T-cell (primary cell): Measurements from ENCODE around the gene CLASP1. TPM values are rescaled to one million over a fixed set of nuclear protein-coding genes. Genes with fewer than 3 reads are reported as not detected.

Experiments used
- ATAC-seq, 4 experiments: fragments of 200-7000 bp in 3 of 4; fragments of 150-1000 bp in 1 of 4; cut with Tn5 transposase; replicated peaks in 1 of 4; 1 replicate in 3 of 4; 2 replicates in 1 of 4; pipeline ENCODE4 v1.10.0; 2021; ENCODE audit warnings: moderate library complexity in 3 of 4, mild to moderate bottlenecking in 2 of 4, moderate number of reproducible peaks in 1 of 4
- CTCF ChIA-PET, 2 donors: fragments of 300-600 bp; sonication (Branson Sonifier 250); formaldehyde crosslinking; loops; one replicate each; lab custom pipeline; 2022; ENCODE audit warnings: antibody characterized with exemption in 2 of 2; lab: Charles Lee
- POLR2A ChIA-PET, 2 donors: fragments of 300-600 bp; sonication (Branson Sonifier 250); formaldehyde crosslinking; loops; one replicate each; lab custom pipeline; 2022; ENCODE audit warnings: antibody characterized with exemption in 2 of 2; lab: Charles Lee
- DNase-seq, 35 experiments: peaks; one replicate each; pipeline versions ENCODE4 v3.0.0 to v3.0.0-alpha.2; 2013 to 2023
- H3K27ac ChIP-seq: one replicate; pipeline ENCODE4 v1.5.1; 2013; ENCODE audit warnings: low read length
- H3K27me3 ChIP-seq, 2 experiments: replicated peaks in 1 of 2; 1 replicate in 1 of 2; 2 replicates in 1 of 2; pipeline versions ENCODE4 v1.6.1 to v1.7.0; 2013; ENCODE audit warnings: low read length in 1 of 2, mixed read lengths in 1 of 2; ENCODE audit not compliant: control insufficient read depth in 2 of 2, insufficient read depth in 2 of 2; ENCODE audit errors: extremely low read depth in 1 of 2
- H3K36me3 ChIP-seq, 2 donors: 1 replicate in 1 of 2; 2 replicates in 1 of 2; pipeline versions ENCODE4 v1.6.1 to v1.7.0; 2013; ENCODE audit warnings: low read length in 1 of 2; ENCODE audit not compliant: control insufficient read depth in 2 of 2, insufficient read depth in 1 of 2; ENCODE audit errors: extremely low read depth in 1 of 2
- H3K4me1 ChIP-seq, 2 experiments: 1 replicate in 1 of 2; 2 replicates in 1 of 2; pipeline versions ENCODE4 v1.6.1 to v1.7.0; 2013; ENCODE audit warnings: low read length in 2 of 2, mixed read lengths in 1 of 2; ENCODE audit not compliant: insufficient read depth in 2 of 2, control insufficient read depth in 1 of 2; ENCODE audit errors: extremely low read depth in 1 of 2
- H3K4me3 ChIP-seq, 2 donors: 1 replicate in 1 of 2; 2 replicates in 1 of 2; pipeline versions ENCODE4 v1.5.1 to v1.7.0; 2013; ENCODE audit warnings: mild to moderate bottlenecking in 2 of 2, low read length in 1 of 2, moderate library complexity in 1 of 2; ENCODE audit not compliant: control insufficient read depth in 1 of 2; ENCODE audit errors: extremely low read depth in 1 of 2
- H3K9me3 ChIP-seq: 2 replicates; pipeline ENCODE4 v1.7.0; 2013
- H3K27ac Mint-ChIP-seq, 2 donors: one replicate each; pipeline ENCODE4 v1.8.0; 2020 to 2021; ENCODE audit warnings: mild to moderate bottlenecking in 2 of 2, mixed read lengths in 2 of 2
- H3K27me3 Mint-ChIP-seq, 2 donors: one replicate each; pipeline ENCODE4 v1.8.0; 2021 to 2022; ENCODE audit warnings: mixed read lengths in 2 of 2
- H3K36me3 Mint-ChIP-seq: one replicate; pipeline ENCODE4 v1.8.0; 2021; ENCODE audit warnings: mixed read lengths
- H3K4me1 Mint-ChIP-seq, 3 donors: one replicate each; pipeline ENCODE4 v1.8.0; 2020 to 2022; ENCODE audit warnings: mixed read lengths in 3 of 3, mild to moderate bottlenecking in 1 of 3
- H3K4me3 Mint-ChIP-seq, 3 donors: one replicate each; pipeline ENCODE4 v1.8.0; 2020 to 2022; ENCODE audit warnings: mild to moderate bottlenecking in 3 of 3, mixed read lengths in 3 of 3, moderate library complexity in 3 of 3
- H3K9me3 Mint-ChIP-seq, 3 donors: one replicate each; pipeline ENCODE4 v1.8.0; 2020 to 2022; ENCODE audit warnings: mixed read lengths in 3 of 3
- WGBS: methylation state at CpG from one replicate; pipeline ENCODE4 v1.1.5; 2013; ENCODE audit warnings: missing lambda C conversion rate; ENCODE audit not compliant: insufficient coverage; 5-methylcytosine and 5-hydroxymethylcytosine counted together
- total RNA-seq, 35 experiments: library from RNA in 6 of 35; stranded (reverse) in 6 of 35; fragments of 120-200 nt in 1 of 35; gene quantifications; one replicate each; pipeline versions ENCODE4 v1.2.1 to v1.2.4 and lab custom pipeline; 2013 to 2026

Gene CLASP1
- total RNA-seq, 5 donors from 2014 or later (not counting 1 experiment from before 2014, with no cell fraction given) = 57.8 to 72.8 (median 65.1) TPM

- Mint-ChIP-seq H3K36me3 (peaks cover 4% of the 10 kb centered on the region), H3K4me3 (no peak overlapping the region), H3K9me3 (no peaks in the 10 kb centered on the region), H3K4me1 (peaks cover 38 to 56% (median 54%) of the 10 kb centered on the region in 3 donors), H3K27me3 (no peaks in the 10 kb centered on the region), H3K27ac (peak overlapping the region in 1 of 2 donors; percentile 68)
- Histone ChIP-seq H3K9me3 (no peaks in the 10 kb centered on the region), H3K4me3 (no peak overlapping the region), H3K36me3 (no peaks in the 10 kb centered on the region), H3K4me1 (peaks cover 4 to 15% of the 10 kb centered on the region in 2 experiments), H3K27me3 (no peaks in the 10 kb centered on the region), H3K27ac (no peak overlapping the region)
- 86% methylated on average over 3 of the region's 6 CpGs for WGBS
- CTCF ChIA-PET = interaction anchor here in 1 of 2 donors (0.5 kb wide), 1 partner anchor 308 kb away, joined by 7 read pairs; no protein-coding TSS in a partner anchor
- ATAC-seq = no peak
- POLR2A ChIA-PET = interaction anchor here in 1 of 2 donors (0.5 kb wide), 1 partner anchor 20 kb away, joined by 3 read pairs; no protein-coding TSS in a partner anchor
- DNase-seq = no peak
Observed at GRCh38 chr2:121595012-121595891, 54.0 kb downstream of the CLASP1 start.

GRCh38 chr2:121591199-121591598 lies 58.1 kb downstream of the CLASP1 start:
- peaks cover 27 to 37% (median 32%) of the 10 kb centered on the region in 3 donors for H3K4me1 Mint-ChIP-seq
- ATAC-seq (no peak), DNase-seq (no peak)
- H3K9me3 ChIP-seq = no peaks in the 10 kb centered on the region
- H3K9me3 Mint-ChIP-seq = no peaks in the 10 kb centered on the region
- CTCF ChIA-PET = no interaction called here
- no peak overlapping the region for H3K27ac ChIP-seq
- 81% methylated on average over 3 of the region's 3 CpGs for WGBS
- H3K36me3 ChIP-seq = peaks cover 0 to 6% of the 10 kb centered on the region in 2 donors
- no peaks in the 10 kb centered on the region for H3K27me3 ChIP-seq
- H3K27me3 Mint-ChIP-seq = no peaks in the 10 kb centered on the region
- peak overlapping the region in 1 of 2 donors; percentile 9 for H3K27ac Mint-ChIP-seq
- peaks cover 0 to 4% of the 10 kb centered on the region in 2 experiments for H3K4me1 ChIP-seq
- no peak overlapping the region for H3K4me3 ChIP-seq
- peaks cover 21% of the 10 kb centered on the region for H3K36me3 Mint-ChIP-seq
- no peak overlapping the region for H3K4me3 Mint-ChIP-seq
- POLR2A ChIA-PET = interaction anchor here in 1 of 2 donors (0.6 kb wide), 1 partner anchor 115 kb away, joined by 4 read pairs; no protein-coding TSS in a partner anchor

- Histone ChIP-seq H3K27me3 (no peaks in the 10 kb centered on the region), H3K27ac (no peak overlapping the region), H3K9me3 (no peaks in the 10 kb centered on the region), H3K4me3 (no peak overlapping the region), H3K36me3 (peaks cover 0 to 6% of the 10 kb centered on the region in 2 donors), H3K4me1 (no peaks in the 10 kb centered on the region)
- Mint-ChIP-seq H3K36me3 (peaks cover 31% of the 10 kb centered on the region), H3K27ac (no peak overlapping the region), H3K9me3 (no peaks in the 10 kb centered on the region), H3K27me3 (no peaks in the 10 kb centered on the region), H3K4me3 (no peak overlapping the region), H3K4me1 (peaks cover 23 to 37% (median 31%) of the 10 kb centered on the region in 3 donors)
- ChIA-PET CTCF (interaction anchor here in 1 of 2 donors (0.7 kb wide), 1 partner anchor 98 kb away, joined by 3 read pairs; no protein-coding TSS in a partner anchor), POLR2A (no interaction called here)
- no peak for DNase-seq
- ATAC-seq = no peak
- WGBS = no CpG with 5 or more reads among the region's 1 CpG
Observed at GRCh38 chr2:121588357-121588756, 60.9 kb downstream of the CLASP1 start.

DNA sequence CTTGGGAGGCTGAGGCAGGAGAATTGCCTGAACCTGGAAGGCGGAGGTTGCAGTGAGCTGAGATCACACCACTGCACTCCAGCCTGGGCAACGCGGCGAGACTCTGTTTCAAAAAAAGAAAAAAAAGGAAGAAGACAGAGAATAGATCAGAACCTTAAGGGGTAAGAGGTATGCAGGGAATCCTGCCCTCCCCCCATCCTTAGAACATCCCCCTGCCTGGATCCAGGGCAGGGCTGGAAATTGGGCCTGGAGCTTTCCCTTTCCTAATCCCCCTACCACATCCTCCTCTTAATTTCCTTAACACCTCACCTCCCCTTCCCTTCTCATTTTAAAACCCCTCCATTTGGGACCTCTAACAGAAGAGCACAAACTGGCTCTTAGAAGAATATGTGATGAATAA lies 62.1 kb downstream of the CLASP1 start:
- DNase-seq (no peak), ATAC-seq (no peak)
- Histone ChIP-seq H3K9me3 (no peaks in the 10 kb centered on the region), H3K4me1 (no peaks in the 10 kb centered on the region), H3K36me3 (peaks cover 0 to 6% of the 10 kb centered on the region in 2 donors), H3K4me3 (no peak overlapping the region), H3K27me3 (no peaks in the 10 kb centered on the region), H3K27ac (no peak overlapping the region)
- CTCF ChIA-PET = no interaction called here
- peaks cover 27 to 47% (median 31%) of the 10 kb centered on the region in 3 donors for H3K4me1 Mint-ChIP-seq
- POLR2A ChIA-PET = interaction anchor here in 1 of 2 donors (0.6 kb wide), 1 partner anchor 12 kb away, joined by 3 read pairs; no protein-coding TSS in a partner anchor
- WGBS = 100% methylated on average over 1 of the region's 4 CpGs
- no peak overlapping the region for H3K27ac Mint-ChIP-seq
- no peaks in the 10 kb centered on the region for H3K27me3 Mint-ChIP-seq
- H3K36me3 Mint-ChIP-seq = peaks cover 31% of the 10 kb centered on the region
- H3K9me3 Mint-ChIP-seq = no peaks in the 10 kb centered on the region
- H3K4me3 Mint-ChIP-seq = no peak overlapping the region

- H3K9me3 ChIP-seq = no peaks in the 10 kb centered on the region
- H3K27me3 ChIP-seq = no peaks in the 10 kb centered on the region
- H3K4me1 ChIP-seq = no peaks in the 10 kb centered on the region
- no peak overlapping the region for H3K27ac ChIP-seq
- H3K27ac Mint-ChIP-seq = no peak overlapping the region
- no peak overlapping the region for H3K4me3 ChIP-seq
- 88% methylated on average over 3 of the region's 4 CpGs for WGBS
- no peaks in the 10 kb centered on the region for H3K27me3 Mint-ChIP-seq
- no peaks in the 10 kb centered on the region for H3K9me3 Mint-ChIP-seq
- H3K36me3 ChIP-seq = peaks cover 0 to 6% of the 10 kb centered on the region in 2 donors
- H3K4me3 Mint-ChIP-seq = no peak overlapping the region
- no peak for DNase-seq
- H3K4me1 Mint-ChIP-seq = peaks cover 28 to 38% (median 34%) of the 10 kb centered on the region in 3 donors
- ATAC-seq = no peak
- POLR2A ChIA-PET = no interaction called here
- CTCF ChIA-PET = no interaction called here
- peaks cover 23% of the 10 kb centered on the region for H3K36me3 Mint-ChIP-seq
Observed at GRCh38 chr2:121584741-121585140, 64.5 kb downstream of the CLASP1 start.

DNA sequence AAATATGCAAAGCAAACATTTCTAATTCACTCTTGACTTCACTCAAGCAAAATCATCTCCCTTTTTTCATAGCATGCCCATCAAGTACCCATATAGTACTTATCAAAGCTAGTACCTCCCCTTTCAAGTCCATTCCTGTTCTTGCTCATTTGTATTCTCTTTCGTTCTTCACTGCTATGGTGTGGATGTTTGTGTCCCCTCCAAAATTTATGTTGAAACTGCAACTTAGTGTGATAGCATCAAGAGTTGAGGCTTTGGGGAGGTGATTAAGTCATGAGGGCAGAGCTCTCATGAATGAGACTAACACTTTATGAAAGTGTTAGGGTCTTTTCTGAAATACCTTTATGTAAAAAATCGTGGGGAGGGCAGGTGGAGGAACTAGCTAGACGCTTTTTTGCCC lies 65.7 kb downstream of the CLASP1 start:
- H3K4me3 Mint-ChIP-seq = no peak overlapping the region

More for the DNA sequence above, 65.7 kb downstream of the CLASP1 start:
- H3K9me3 ChIP-seq = no peaks in the 10 kb centered on the region
- no peak for DNase-seq
- no peak overlapping the region for H3K27ac ChIP-seq
- H3K36me3 ChIP-seq = peaks cover 0 to under 1% of the 10 kb centered on the region in 2 donors
- H3K9me3 Mint-ChIP-seq = no peaks in the 10 kb centered on the region
- peaks cover 37 to 48% (median 42%) of the 10 kb centered on the region in 3 donors for H3K4me1 Mint-ChIP-seq
- H3K4me3 ChIP-seq = no peak overlapping the region
- no peaks in the 10 kb centered on the region for H3K4me1 ChIP-seq
- no peak for ATAC-seq
- no peak overlapping the region for H3K27ac Mint-ChIP-seq
- H3K27me3 Mint-ChIP-seq = no peaks in the 10 kb centered on the region
- ChIA-PET POLR2A (no interaction called here), CTCF (no interaction called here)
- no peaks in the 10 kb centered on the region for H3K27me3 ChIP-seq
- peaks cover 14% of the 10 kb centered on the region for H3K36me3 Mint-ChIP-seq
- 71% methylated on average over 1 of the region's 3 CpGs for WGBS
